DMS153 treated with DMSO at 0.1 percent for 48 hours (cell line): Measurements from ENCODE around the gene TMPRSS2.
"Not testable (repeated sequence)": the region's sequence is repeated elsewhere in the genome, so short reads cannot be mapped to it uniquely, and the experiment has no call there.

Source experiments
- DNase-seq: peaks from one replicate; lab custom pipeline; 2025; ENCODE audit not compliant: unreplicated experiment; lab: John Stamatoyannopoulos, UW

Gene TMPRSS2

DNA sequence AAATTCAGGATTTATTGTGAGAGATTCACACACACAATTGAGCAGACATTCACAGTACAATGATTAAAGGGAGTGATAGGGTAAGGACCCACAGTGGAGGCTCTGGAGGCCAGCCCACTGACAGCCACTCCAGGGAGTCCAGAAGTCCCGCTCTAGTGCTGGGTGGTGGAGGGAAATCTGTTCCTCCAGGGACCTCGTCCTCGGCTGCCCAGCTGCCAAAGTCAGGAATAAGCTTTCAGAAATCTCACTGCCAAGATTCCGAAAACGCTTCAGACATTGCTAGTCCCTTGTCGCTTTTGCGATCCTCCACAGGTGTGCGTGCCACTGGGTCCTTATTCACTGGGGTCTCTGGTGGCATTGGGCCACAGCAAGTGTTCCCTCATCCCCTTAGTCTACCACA, 79.6 kb downstream of the TMPRSS2 start:
- no peak for DNase-seq

GRCh38 chr21:41427556-41427955, 80.4 kb downstream of the TMPRSS2 start:
- no peak for DNase-seq

GRCh38 chr21:41426676-41427404, 81.1 kb downstream of the TMPRSS2 start:
- DNase-seq, result no peak

- no peak for DNase-seq
Measured at GRCh38 chr21:41425954-41426675, 81.8 kb downstream of the TMPRSS2 start, which contains the start of gene MX1. Gene MX1 (plus strand): TSS chr21:41426239. CDS start chr21:41432071, 5,832 bp downstream.

- DNase-seq, result no peak
Measured at GRCh38 chr21:41425588-41425953, 82.4 kb downstream of the TMPRSS2 start.

- not testable (repeated sequence) for DNase-seq
Measured at GRCh38 chr21:41423305-41423636, 84.7 kb downstream of the TMPRSS2 start.

DNA sequence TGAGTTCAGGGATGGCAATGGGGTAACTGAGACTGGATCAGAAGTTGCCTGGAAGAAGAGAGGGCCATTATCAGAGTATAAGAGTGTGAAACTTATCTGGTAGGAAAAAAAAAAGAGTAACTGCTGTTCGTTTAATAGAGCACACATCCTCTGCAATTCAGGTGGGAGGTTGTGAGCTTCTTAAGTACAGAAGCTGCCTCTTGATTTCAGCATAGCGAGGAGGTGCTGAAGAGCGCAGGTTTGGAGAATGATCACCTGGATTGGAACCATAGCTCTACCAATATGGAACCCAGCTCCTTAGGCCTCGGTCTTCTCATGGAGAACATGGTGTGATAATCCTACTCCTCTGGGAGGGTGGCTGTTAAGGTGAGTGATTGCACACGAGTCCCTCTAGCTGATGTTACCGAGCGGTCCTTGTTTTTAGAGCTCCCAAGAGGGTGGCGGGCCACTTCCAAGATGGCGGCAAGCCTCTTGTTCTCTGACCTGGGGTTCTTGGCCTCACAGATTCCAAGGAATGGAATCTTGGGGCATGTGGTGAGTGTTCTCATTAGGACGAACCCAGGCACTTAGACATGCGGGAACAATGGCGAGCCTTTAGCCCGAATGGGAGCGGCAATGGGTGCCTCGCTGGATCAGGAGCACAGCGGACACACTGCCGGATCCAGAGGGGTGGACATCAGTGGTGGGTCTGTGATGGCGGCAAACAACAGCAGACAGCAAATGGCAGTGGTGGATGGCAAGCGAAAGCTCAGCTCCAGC, 85.2 kb downstream of the TMPRSS2 start:
- DNase-seq, result no peak

DNA sequence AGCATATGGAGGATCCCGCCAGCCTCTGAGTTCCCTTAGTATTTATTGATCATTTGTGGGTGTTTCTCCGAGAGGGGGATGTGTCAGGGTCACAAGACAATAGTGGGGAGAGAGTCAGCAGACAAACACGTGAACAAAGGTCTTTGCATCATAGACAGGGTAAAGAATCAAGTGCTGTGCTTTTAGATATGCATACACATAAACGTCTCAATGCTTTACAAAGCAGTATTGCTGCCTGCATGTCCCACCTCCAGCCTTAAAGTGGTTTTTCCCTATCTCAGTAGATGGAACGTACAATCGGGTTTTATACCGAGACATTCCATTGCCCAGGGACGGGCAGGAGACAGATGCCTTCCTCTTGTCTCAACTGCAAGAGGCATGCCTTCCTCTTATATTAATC, 87.0 kb downstream of the TMPRSS2 start:
- DNase-seq, result not testable (repeated sequence)

- peak; percentile 50 for DNase-seq
Measured at GRCh38 chr21:41419921-41420862, 87.8 kb downstream of the TMPRSS2 start.

- DNase-seq, result no peak
Measured at GRCh38 chr21:41418956-41419680, 88.8 kb downstream of the TMPRSS2 start.

DNA sequence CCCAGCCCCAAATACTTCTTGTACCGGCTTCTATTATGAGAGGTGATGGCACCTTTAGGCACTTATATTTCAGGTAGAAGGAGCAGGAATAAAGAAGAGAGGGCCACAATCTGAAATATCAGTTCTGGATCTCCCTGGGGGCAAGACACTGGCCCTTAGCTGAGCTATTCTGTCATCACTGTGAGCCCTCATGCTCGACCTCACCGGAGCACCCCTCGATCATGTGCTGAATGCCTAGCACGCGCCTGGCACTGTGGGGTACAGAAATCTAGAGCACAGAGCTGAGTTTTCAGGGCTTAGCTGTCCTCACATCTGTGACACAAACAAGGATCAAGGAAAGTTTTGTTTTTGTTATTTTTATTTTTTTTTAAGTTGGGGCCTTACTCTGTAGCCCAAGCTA, 89.6 kb downstream of the TMPRSS2 start:
- DNase-seq, result no peak

- DNase-seq, result not testable (repeated sequence)
Measured at GRCh38 chr21:41417505-41417904, 90.5 kb downstream of the TMPRSS2 start.
